MM.1S (cell line): ENCODE results near the gene PCSK9.

ENCODE experiments used
- CTCF ChIP-seq: fragments of 300-600 bp; sonication (generic); IDR thresholded peaks from 2 replicates; pipeline ENCODE4 v1.5.1; 2016; ENCODE audit warnings: antibody characterized with exemption, low read length, mixed read lengths
- EZH2 ChIP-seq: fragments of 300-600 bp; sonication (generic); optimal IDR thresholded peaks from 2 replicates; pipeline ENCODE3; 2017; ENCODE audit warnings: low read depth, mild to moderate bottlenecking, antibody characterized with exemption, low read length, mixed read lengths
- EZH2phosphoT487 ChIP-seq: fragments of 300-600 bp; sonication (generic); IDR thresholded peaks from 2 replicates; pipeline ENCODE4 v1.6.1; 2018; ENCODE audit warnings: antibody characterized with exemption, low read length

DNA sequence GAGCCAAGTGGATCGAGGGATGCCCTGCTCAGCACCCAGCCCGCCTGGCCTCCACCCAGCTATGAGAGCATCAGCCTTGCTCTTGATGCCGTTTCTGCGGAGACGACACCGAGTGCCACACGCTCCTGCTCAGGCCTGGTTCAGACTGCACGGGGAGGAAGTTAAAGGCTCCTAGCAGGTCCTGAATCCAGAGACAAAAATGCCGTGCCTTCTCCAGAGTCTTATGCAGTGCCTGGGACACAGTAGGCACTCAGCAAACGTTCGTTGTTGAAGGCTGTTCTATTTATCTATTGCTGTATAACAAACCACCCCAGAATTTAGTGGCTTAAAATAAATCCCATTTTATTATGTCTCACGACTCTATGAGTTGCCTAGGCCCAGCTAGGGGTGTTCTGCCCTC is 47.4 kb upstream of the PCSK9 start:
- TF ChIP-seq EZH2 = no peak
- TF ChIP-seq CTCF = no peak
- no peak for TF ChIP-seq EZH2phosphoT487
